ENCODE measurements around the gene CAMSAP2.

The CAMSAP2 gene

GRCh38 chr1:200706111-200706814, 32.4 kb upstream of the CAMSAP2 start:
- Histone ChIP-seq H3F3A (ENCODE audit: insufficient read depth, low read length) (no peaks in the 10 kb centered on the region), H3K9ac (ENCODE audit: low read length) (no peak overlapping the region), H2AFZ (ENCODE audit: low read length) (no peak overlapping the region), H3K27ac (ENCODE audit: low read depth, low read length, poor library complexity, severe bottlenecking) (no peak overlapping the region), H3K9me3 (ENCODE audit: low read length) (no peaks in the 10 kb centered on the region), H4K20me1 (ENCODE audit: insufficient read depth, low read length) (no peaks in the 10 kb centered on the region), H3K4me1 (ENCODE audit: insufficient read depth, low read length, severe bottlenecking) (no peaks in the 10 kb centered on the region), H3K4me2 (ENCODE audit: low read length) (no peak overlapping the region), H3K9me2 (ENCODE audit: low read depth, low read length) (no peaks in the 10 kb centered on the region), H3K36me3 (ENCODE audit: insufficient read depth, low read length) (no peaks in the 10 kb centered on the region), H3K4me3 (ENCODE audit: low read depth, low read length, poor library complexity, severe bottlenecking) (no peak overlapping the region), H3K27me3 (ENCODE audit: insufficient read depth, low read length) (no peaks in the 10 kb centered on the region), H3K79me2 (ENCODE audit: insufficient read depth, low read length) (no peaks in the 10 kb centered on the region)
- no peak for TF ChIP-seq EZH2 (IDR thresholded peaks at IDR 0.05; ENCODE audit: borderline replicate concordance, low read length)
- TF ChIP-seq CTCF (IDR thresholded peaks at IDR 0.05; ENCODE audit: low read length), result no peak

GRCh38 chr1:200707116-200707515, 31.6 kb upstream of the CAMSAP2 start:
- no peak overlapping the region for H2AFZ ChIP-seq (ENCODE audit: low read length)

GRCh38 chr1:200708161-200708560, 30.5 kb upstream of the CAMSAP2 start:
- no peaks in the 10 kb centered on the region for H3K4me1 ChIP-seq (ENCODE audit: insufficient read depth, low read length, severe bottlenecking)
- H3K4me3 ChIP-seq (ENCODE audit: low read depth, low read length, poor library complexity, severe bottlenecking), result no peak overlapping the region
- no peaks in the 10 kb centered on the region for H4K20me1 ChIP-seq (ENCODE audit: insufficient read depth, low read length)
- no peak overlapping the region for H3K27ac ChIP-seq (ENCODE audit: low read depth, low read length, poor library complexity, severe bottlenecking)
- no peaks in the 10 kb centered on the region for H3F3A ChIP-seq (ENCODE audit: insufficient read depth, low read length)
- H3K9me3 ChIP-seq (ENCODE audit: low read length), result no peaks in the 10 kb centered on the region
- no peak overlapping the region for H3K9ac ChIP-seq (ENCODE audit: low read length)
- H3K36me3 ChIP-seq (ENCODE audit: insufficient read depth, low read length), result no peaks in the 10 kb centered on the region
- H3K9me2 ChIP-seq (ENCODE audit: low read depth, low read length), result no peaks in the 10 kb centered on the region
- no peak overlapping the region for H3K4me2 ChIP-seq (ENCODE audit: low read length)
- H3K79me2 ChIP-seq (ENCODE audit: insufficient read depth, low read length), result no peaks in the 10 kb centered on the region
- H3K27me3 ChIP-seq (ENCODE audit: insufficient read depth, low read length), result no peaks in the 10 kb centered on the region
- H2AFZ ChIP-seq (ENCODE audit: low read length), result no peak overlapping the region
- TF ChIP-seq EZH2 (IDR thresholded peaks at IDR 0.05; ENCODE audit: borderline replicate concordance, low read length), result no peak
- TF ChIP-seq CTCF (IDR thresholded peaks at IDR 0.05; ENCODE audit: low read length), result no peak

More at GRCh38 chr1:200707116-200707515, 31.6 kb upstream of the CAMSAP2 start:
- no peak overlapping the region for H3K27ac ChIP-seq (ENCODE audit: low read depth, low read length, poor library complexity, severe bottlenecking)
- no peaks in the 10 kb centered on the region for H3K36me3 ChIP-seq (ENCODE audit: insufficient read depth, low read length)
- H4K20me1 ChIP-seq (ENCODE audit: insufficient read depth, low read length), result no peaks in the 10 kb centered on the region
- no peaks in the 10 kb centered on the region for H3K9me2 ChIP-seq (ENCODE audit: low read depth, low read length)
- no peaks in the 10 kb centered on the region for H3K4me1 ChIP-seq (ENCODE audit: insufficient read depth, low read length, severe bottlenecking)
- H3K9me3 ChIP-seq (ENCODE audit: low read length), result no peaks in the 10 kb centered on the region
- no peaks in the 10 kb centered on the region for H3F3A ChIP-seq (ENCODE audit: insufficient read depth, low read length)
- no peak overlapping the region for H3K4me3 ChIP-seq (ENCODE audit: low read depth, low read length, poor library complexity, severe bottlenecking)
- H3K4me2 ChIP-seq (ENCODE audit: low read length), result no peak overlapping the region
- H3K27me3 ChIP-seq (ENCODE audit: insufficient read depth, low read length), result no peaks in the 10 kb centered on the region
- H3K79me2 ChIP-seq (ENCODE audit: insufficient read depth, low read length), result no peaks in the 10 kb centered on the region
- TF ChIP-seq CTCF (IDR thresholded peaks at IDR 0.05; ENCODE audit: low read length), result no peak
- no peak for TF ChIP-seq EZH2 (IDR thresholded peaks at IDR 0.05; ENCODE audit: borderline replicate concordance, low read length)
- H3K9ac ChIP-seq (ENCODE audit: low read length), result no peak overlapping the region
